Vagina (tissue), 2 donors: ENCODE results near the gene CDK14. TPM values are rescaled to one million over a fixed set of nuclear protein-coding genes. Genes with fewer than 3 reads are reported as not detected.

Experiments
- DNase-seq, 2 donors: peaks; one replicate each; pipeline ENCODE4 v3.0.0-alpha.2; 2017; ENCODE audit errors: extremely low spot score in 2 of 2
- H3K27ac ChIP-seq: fragments of 200-600 bp; sonication (generic); one replicate; pipeline ENCODE4 v1.5.1; 2019
- H3K27me3 ChIP-seq: fragments of 200-600 bp; sonication (generic); one replicate; pipeline ENCODE4 v1.5.1; 2019
- H3K36me3 ChIP-seq, 2 donors: fragments of 200-600 bp; sonication (generic); one replicate each; pipeline ENCODE4 v1.5.1; 2017 to 2019
- H3K4me1 ChIP-seq: fragments of 200-600 bp; sonication (generic); one replicate; pipeline ENCODE4 v1.5.1; 2019
- H3K4me3 ChIP-seq, 2 donors: fragments of 200-600 bp; sonication (generic); 1 replicate in 1 of 2; 2 replicates in 1 of 2; pipeline ENCODE4 v1.5.1; 2016 to 2019
- H3K9me3 ChIP-seq: fragments of 200-600 bp; sonication (generic); one replicate; pipeline ENCODE4 v1.5.1; 2019
- POLR2A ChIP-seq, 2 donors: fragments of 450-650 bp; IDR thresholded peaks; one replicate each; pipeline ENCODE4 v1.6.1; 2017; ENCODE audit warnings: antibody characterized with exemption in 2 of 2, mild to moderate bottlenecking in 2 of 2, moderate library complexity in 2 of 2
- POLR2AphosphoS5 ChIP-seq, 2 donors: sonication (generic); formaldehyde crosslinking; IDR thresholded peaks; one replicate each; pipeline ENCODE4 v1.9.0; 2017; ENCODE audit warnings: antibody characterized with exemption in 2 of 2, mild to moderate bottlenecking in 2 of 2, low read depth in 1 of 2; ENCODE audit not compliant: insufficient read depth in 1 of 2
- intact Hi-C: fragments of 100-400 bp; cut with DNase I; formaldehyde crosslinking; loops from one replicate; pipeline ENCODE4 v1.15.1; 2023
- total RNA-seq: library from RNA; depleted of rRNA; stranded (reverse); fragments of >200 nt; gene quantifications from one replicate; pipeline ENCODE4 v1.2.3, GENCODE V29; 2016
- TF ChIP-seq, protein P1 (sequence below), 3 experiments: fragments of 450-650 bp in 2 of 3; fragments of 200-600 bp in 1 of 3; sonication (generic) in 1 of 3; IDR thresholded peaks; one replicate each; pipeline ENCODE4 v1.5.1; 2017 to 2019; ENCODE audit warnings: antibody characterized with exemption in 3 of 3, mild to moderate bottlenecking in 2 of 3, moderate library complexity in 2 of 3

CDK14 gene
- total RNA-seq, 1 donor from 2014 or later = 21.6 TPM

DNA sequence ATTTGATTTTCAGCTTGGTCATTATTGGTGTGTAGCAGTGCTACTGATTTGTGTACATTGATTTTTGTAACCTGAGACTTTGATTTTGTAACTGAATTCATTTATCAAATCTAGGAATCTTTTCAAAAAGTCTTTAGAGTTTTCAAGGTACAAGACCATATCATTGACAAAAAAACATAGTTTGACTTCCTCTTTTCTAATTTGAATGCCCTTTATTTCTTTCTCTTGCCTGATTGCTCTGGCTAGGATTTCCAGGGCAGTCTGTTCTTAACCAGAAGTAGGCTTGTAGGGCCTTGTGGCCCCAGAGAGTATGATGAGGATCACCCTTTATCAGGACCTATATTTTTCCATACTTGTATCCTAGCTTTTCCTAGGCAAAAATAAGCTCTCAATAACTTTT, 433.6 kb downstream of the CDK14 start:
- intact Hi-C loops = loop anchor here (10.0 kb wide), 1 partner anchor 475 kb away; no protein-coding TSS in a partner anchor
- Histone ChIP-seq H3K27me3 (no peaks in the 10 kb centered on the region), H3K27ac (no peak overlapping the region)

GRCh38 chr7:91030680-91031380, 434.7 kb downstream of the CDK14 start:
- Histone ChIP-seq H3K4me3 (no peak overlapping the region), H3K36me3 (no peaks in the 10 kb centered on the region), H3K9me3 (no peaks in the 10 kb centered on the region), H3K27me3 (no peaks in the 10 kb centered on the region), H3K27ac (no peak overlapping the region), H3K4me1 (no peaks in the 10 kb centered on the region)
- TF ChIP-seq, protein P1, sequence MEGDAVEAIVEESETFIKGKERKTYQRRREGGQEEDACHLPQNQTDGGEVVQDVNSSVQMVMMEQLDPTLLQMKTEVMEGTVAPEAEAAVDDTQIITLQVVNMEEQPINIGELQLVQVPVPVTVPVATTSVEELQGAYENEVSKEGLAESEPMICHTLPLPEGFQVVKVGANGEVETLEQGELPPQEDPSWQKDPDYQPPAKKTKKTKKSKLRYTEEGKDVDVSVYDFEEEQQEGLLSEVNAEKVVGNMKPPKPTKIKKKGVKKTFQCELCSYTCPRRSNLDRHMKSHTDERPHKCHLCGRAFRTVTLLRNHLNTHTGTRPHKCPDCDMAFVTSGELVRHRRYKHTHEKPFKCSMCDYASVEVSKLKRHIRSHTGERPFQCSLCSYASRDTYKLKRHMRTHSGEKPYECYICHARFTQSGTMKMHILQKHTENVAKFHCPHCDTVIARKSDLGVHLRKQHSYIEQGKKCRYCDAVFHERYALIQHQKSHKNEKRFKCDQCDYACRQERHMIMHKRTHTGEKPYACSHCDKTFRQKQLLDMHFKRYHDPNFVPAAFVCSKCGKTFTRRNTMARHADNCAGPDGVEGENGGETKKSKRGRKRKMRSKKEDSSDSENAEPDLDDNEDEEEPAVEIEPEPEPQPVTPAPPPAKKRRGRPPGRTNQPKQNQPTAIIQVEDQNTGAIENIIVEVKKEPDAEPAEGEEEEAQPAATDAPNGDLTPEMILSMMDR (IDR thresholded peaks at IDR 0.05) = no peak
- TF ChIP-seq POLR2AphosphoS5 (IDR thresholded peaks at IDR 0.05; ENCODE audit: insufficient read depth in 1 of 2, low read depth in 1 of 2) (no peak), POLR2A (IDR thresholded peaks at IDR 0.05) (no peak)
- intact Hi-C loops = loop anchor here (10.0 kb wide), 1 partner anchor 476 kb away; no protein-coding TSS in a partner anchor
- no peak for DNase-seq

More for the DNA sequence above, 433.6 kb downstream of the CDK14 start:
- Histone ChIP-seq H3K4me1 (no peaks in the 10 kb centered on the region), H3K9me3 (no peaks in the 10 kb centered on the region), H3K36me3 (no peaks in the 10 kb centered on the region), H3K4me3 (no peak overlapping the region)
- TF ChIP-seq POLR2A (IDR thresholded peaks at IDR 0.05) (no peak), POLR2AphosphoS5 (IDR thresholded peaks at IDR 0.05; ENCODE audit: insufficient read depth in 1 of 2, low read depth in 1 of 2) (no peak)
- TF ChIP-seq, protein P1 (IDR thresholded peaks at IDR 0.05) = no peak
- no peak for DNase-seq

DNA sequence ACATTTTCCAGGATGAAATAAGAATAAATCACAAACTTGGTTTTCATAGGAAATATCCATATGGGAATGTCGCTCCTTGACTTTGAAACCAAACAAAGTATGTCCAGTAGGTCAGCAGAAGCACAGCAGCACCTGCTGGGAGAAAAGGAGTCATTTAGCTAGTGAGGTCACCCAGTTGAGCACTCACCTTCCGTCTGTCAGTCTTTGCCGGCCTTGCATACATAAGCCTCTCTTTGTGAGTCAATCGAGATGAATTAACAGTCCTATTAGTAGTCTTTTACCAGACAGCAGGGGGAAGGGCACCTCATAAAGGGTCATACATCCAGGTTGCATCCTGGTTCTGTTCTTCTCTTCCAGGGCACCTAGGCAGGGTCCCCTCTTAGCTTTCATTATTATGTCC, 435.6 kb downstream of the CDK14 start:
- no peaks in the 10 kb centered on the region for H3K36me3 ChIP-seq
- no peaks in the 10 kb centered on the region for H3K9me3 ChIP-seq
- intact Hi-C loops = loop anchor here (10.0 kb wide), 1 partner anchor 477 kb away; no protein-coding TSS in a partner anchor
- TF ChIP-seq, protein P1 (IDR thresholded peaks at IDR 0.05) = no peak
- TF ChIP-seq POLR2AphosphoS5 (IDR thresholded peaks at IDR 0.05; ENCODE audit: insufficient read depth in 1 of 2, low read depth in 1 of 2) (no peak), POLR2A (IDR thresholded peaks at IDR 0.05) (no peak)
- no peaks in the 10 kb centered on the region for H3K4me1 ChIP-seq
- H3K27me3 ChIP-seq = no peaks in the 10 kb centered on the region
- no peak overlapping the region for H3K4me3 ChIP-seq
- no peak for DNase-seq
- H3K27ac ChIP-seq = no peak overlapping the region

GRCh38 chr7:91033574-91033973, 437.5 kb downstream of the CDK14 start:
- TF ChIP-seq POLR2A (IDR thresholded peaks at IDR 0.05) (no peak), POLR2AphosphoS5 (IDR thresholded peaks at IDR 0.05; ENCODE audit: insufficient read depth in 1 of 2, low read depth in 1 of 2) (no peak)
- TF ChIP-seq, protein P1 (IDR thresholded peaks at IDR 0.05) = no peak
- Histone ChIP-seq H3K4me3 (no peak overlapping the region), H3K9me3 (no peaks in the 10 kb centered on the region), H3K27ac (no peak overlapping the region), H3K27me3 (no peaks in the 10 kb centered on the region), H3K36me3 (no peaks in the 10 kb centered on the region), H3K4me1 (no peaks in the 10 kb centered on the region)
- DNase-seq = no peak
- intact Hi-C loops = loop anchor here (10.0 kb wide), 1 partner anchor 479 kb away; no protein-coding TSS in a partner anchor
